ENCODE data around the gene IL17RE.

- TF ChIP-seq REST (IDR thresholded peaks at IDR 0.05; ENCODE audit: insufficient read depth in 1 of 2, low read depth in 2 of 2, low read length in 2 of 2) (no peak), POLR2AphosphoS5 (IDR thresholded peaks at IDR 0.05; ENCODE audit: low read depth, low read length) (no peak)
Measured at GRCh38 chr3:9945358-9945757, 42.7 kb downstream of the IL17RE start.

Data from PFSK-1 (cell line).